RWPE2 (cell line): ENCODE data around the gene PARN.

ENCODE experiments used
- ATAC-seq: fragments of 200-7000 bp; cut with Tn5 transposase; 3 replicates; pipeline ENCODE4 v1.9.1; 2021; ENCODE audit warnings: low read depth
- DNase-seq: peaks from one replicate; pipeline ENCODE4 v3.0.0-alpha.2; 2020; ENCODE audit warnings: low spot score
- H3K27ac ChIP-seq: fragments of 450-650 bp; 2 replicates; pipeline ENCODE4 v1.5.1; 2017; ENCODE audit warnings: mild to moderate bottlenecking; ENCODE audit not compliant: poor library complexity, severe bottlenecking
- H3K27me3 ChIP-seq: fragments of 250-450 bp; sonication (Bioruptor Pico); 2 replicates; pipeline ENCODE4 v1.5.1; 2021; ENCODE audit warnings: mild to moderate bottlenecking, moderate library complexity; ENCODE audit not compliant: insufficient read depth, poor library complexity, severe bottlenecking
- H3K36me3 ChIP-seq: fragments of 250-450 bp; sonication (Bioruptor Pico); 2 replicates; pipeline ENCODE4 v1.5.1; 2020; ENCODE audit warnings: low read depth, mild to moderate bottlenecking, moderate library complexity
- H3K4me1 ChIP-seq: fragments of 250-450 bp; sonication (Bioruptor Pico); 2 replicates; pipeline ENCODE4 v1.5.1; 2021; ENCODE audit warnings: mild to moderate bottlenecking, moderate library complexity; ENCODE audit not compliant: insufficient read depth, poor library complexity, severe bottlenecking
- H3K4me3 ChIP-seq: fragments of 250-450 bp; sonication (Bioruptor Pico); 2 replicates; pipeline ENCODE4 v1.5.1; 2021; ENCODE audit warnings: mild to moderate bottlenecking, moderate library complexity; ENCODE audit not compliant: severe bottlenecking
- H3K9me3 ChIP-seq: fragments of 250-450 bp; sonication (Bioruptor Pico); 2 replicates; pipeline ENCODE4 v1.5.1; 2021; ENCODE audit warnings: mild to moderate bottlenecking, moderate library complexity; ENCODE audit not compliant: severe bottlenecking
- CTCF ChIP-seq: fragments of 450-650 bp; IDR thresholded peaks from one replicate; pipeline ENCODE4 v1.5.1; 2017; ENCODE audit warnings: mild to moderate bottlenecking, moderate library complexity; ENCODE audit not compliant: poor library complexity, severe bottlenecking

PARN gene

GRCh38 chr16:14565688-14566025 lies 64.4 kb downstream of the PARN start:
- no peaks in the 10 kb centered on the region for H3K9me3 ChIP-seq
- no peaks in the 10 kb centered on the region for H3K36me3 ChIP-seq
- DNase-seq: no peak
- H3K4me3 ChIP-seq: no peak overlapping the region
- peaks cover 37% of the 10 kb centered on the region for H3K4me1 ChIP-seq
- peak; percentile 2; the same call in 1 of the 3 replicates for ATAC-seq
- H3K27ac ChIP-seq: peak overlapping the region; percentile 35
- TF ChIP-seq CTCF: no peak
- no peaks in the 10 kb centered on the region for H3K27me3 ChIP-seq

- Histone ChIP-seq H3K9me3 (no peaks in the 10 kb centered on the region), H3K27ac (peak overlapping the region; percentile 35), H3K4me3 (no peak overlapping the region), H3K4me1 (peaks cover 37% of the 10 kb centered on the region), H3K27me3 (no peaks in the 10 kb centered on the region), H3K36me3 (no peaks in the 10 kb centered on the region)
- peak; percentile 58 for ATAC-seq
- TF ChIP-seq CTCF: no peak
- DNase-seq: no peak
Observed at GRCh38 chr16:14564861-14565687, 65.0 kb downstream of the PARN start.

- ATAC-seq (peak; percentile 54), DNase-seq (no peak)
- Histone ChIP-seq H3K9me3 (no peaks in the 10 kb centered on the region), H3K4me3 (no peak overlapping the region), H3K27me3 (no peaks in the 10 kb centered on the region), H3K27ac (peak overlapping the region; percentile 35), H3K4me1 (peaks cover 37% of the 10 kb centered on the region), H3K36me3 (no peaks in the 10 kb centered on the region)
- TF ChIP-seq CTCF: no peak
Observed at GRCh38 chr16:14564323-14564722, 65.7 kb downstream of the PARN start.

GRCh38 chr16:14562691-14563491 lies 67.2 kb downstream of the PARN start:
- Histone ChIP-seq H3K4me3 (no peak overlapping the region), H3K36me3 (peaks cover 3% of the 10 kb centered on the region), H3K27me3 (no peaks in the 10 kb centered on the region), H3K27ac (peak overlapping the region; percentile 13), H3K9me3 (no peaks in the 10 kb centered on the region), H3K4me1 (peaks cover 37% of the 10 kb centered on the region)
- ATAC-seq: peak; percentile 89
- TF ChIP-seq CTCF: no peak
- DNase-seq: peak; percentile 75
